SU-DHL-6 (cell line): ENCODE data around the gene ASTN2.

Experiments used
- H2AFZ ChIP-seq: fragments of 200-600 bp; sonication (generic); 2 replicates; pipeline ENCODE4 v1.6.1; 2014; ENCODE audit warnings: low read depth, mild to moderate bottlenecking, moderate library complexity, mixed read lengths, antibody characterized with exemption, low read length; ENCODE audit not compliant: severe bottlenecking
- H3F3A ChIP-seq: fragments of 200-600 bp; shearing (Covaris generic); 2 replicates; pipeline ENCODE4 v1.6.0; 2016; ENCODE audit warnings: antibody characterized with exemption, mild to moderate bottlenecking; ENCODE audit not compliant: insufficient read depth
- H3K27ac ChIP-seq: fragments of 200-600 bp; sonication (generic); 2 replicates; pipeline ENCODE4 v1.5.1; 2016; ENCODE audit warnings: low read depth, mild to moderate bottlenecking, low read length, moderate library complexity, mixed read lengths
- H3K27me3 ChIP-seq: fragments of 200-600 bp; sonication (generic), shearing (Covaris generic); 2 replicates; pipeline ENCODE4 v1.6.0; 2014; ENCODE audit warnings: mild to moderate bottlenecking, low read length
- H3K36me3 ChIP-seq: fragments of 200-600 bp; sonication (generic); 2 replicates; pipeline ENCODE4 v1.6.1; 2014; ENCODE audit warnings: mild to moderate bottlenecking, low read length, mixed read lengths
- H3K4me2 ChIP-seq: fragments of 300-600, 200-600 bp; shearing (Covaris generic), sonication (generic); 2 replicates; pipeline ENCODE4 v1.6.0; 2014; ENCODE audit warnings: low read length, low read depth, mild to moderate bottlenecking; ENCODE audit not compliant: poor library complexity, severe bottlenecking
- H3K4me3 ChIP-seq: fragments of 200-600 bp; sonication (generic); 2 replicates; pipeline ENCODE4 v1.5.1; 2014; ENCODE audit warnings: antibody characterized with exemption, low read length, mild to moderate bottlenecking, mixed read lengths; ENCODE audit not compliant: insufficient read depth, poor library complexity, severe bottlenecking
- H3K79me2 ChIP-seq: fragments of 200-600 bp; sonication (generic); 2 replicates; pipeline ENCODE4 v1.6.1; 2014; ENCODE audit warnings: mild to moderate bottlenecking, low read length, moderate library complexity; ENCODE audit not compliant: insufficient read depth
- H3K9ac ChIP-seq: fragments of 200-600 bp; sonication (generic); 2 replicates; pipeline ENCODE4 v1.7.0; 2014; ENCODE audit warnings: mild to moderate bottlenecking, low read length
- H3K9me2 ChIP-seq: fragments of 200-600 bp; sonication (generic); replicated peaks from 2 replicates; pipeline ENCODE4 v1.6.1; 2014; ENCODE audit warnings: low read length; ENCODE audit not compliant: insufficient read depth
- H3K9me3 ChIP-seq: fragments of 200-600 bp; sonication (generic); 2 replicates; pipeline ENCODE4 v1.6.1; 2014; ENCODE audit warnings: low read length, mixed read lengths; ENCODE audit not compliant: insufficient read depth
- H4K20me1 ChIP-seq: fragments of 200-600 bp; sonication (generic); 2 replicates; pipeline ENCODE4 v1.6.1; 2014; ENCODE audit warnings: low read depth, mild to moderate bottlenecking, antibody characterized with exemption, low read length, moderate library complexity, mixed read lengths
- CTCF ChIP-seq: fragments of 200-600 bp; sonication (generic); IDR thresholded peaks from one replicate; pipeline ENCODE4 v1.5.1; 2017; ENCODE audit warnings: antibody characterized with exemption, mild to moderate bottlenecking, low read length, moderate library complexity; ENCODE audit not compliant: insufficient read depth, poor library complexity, severe bottlenecking
- EZH2phosphoT487 ChIP-seq: fragments of 200-600 bp; sonication (generic), shearing (Covaris generic); conservative IDR thresholded peaks from 2 replicates; pipeline ENCODE4 v1.6.1; 2018; ENCODE audit warnings: mild to moderate bottlenecking, antibody characterized with exemption, low read length, moderate library complexity, mixed read lengths

ASTN2 gene

DNA sequence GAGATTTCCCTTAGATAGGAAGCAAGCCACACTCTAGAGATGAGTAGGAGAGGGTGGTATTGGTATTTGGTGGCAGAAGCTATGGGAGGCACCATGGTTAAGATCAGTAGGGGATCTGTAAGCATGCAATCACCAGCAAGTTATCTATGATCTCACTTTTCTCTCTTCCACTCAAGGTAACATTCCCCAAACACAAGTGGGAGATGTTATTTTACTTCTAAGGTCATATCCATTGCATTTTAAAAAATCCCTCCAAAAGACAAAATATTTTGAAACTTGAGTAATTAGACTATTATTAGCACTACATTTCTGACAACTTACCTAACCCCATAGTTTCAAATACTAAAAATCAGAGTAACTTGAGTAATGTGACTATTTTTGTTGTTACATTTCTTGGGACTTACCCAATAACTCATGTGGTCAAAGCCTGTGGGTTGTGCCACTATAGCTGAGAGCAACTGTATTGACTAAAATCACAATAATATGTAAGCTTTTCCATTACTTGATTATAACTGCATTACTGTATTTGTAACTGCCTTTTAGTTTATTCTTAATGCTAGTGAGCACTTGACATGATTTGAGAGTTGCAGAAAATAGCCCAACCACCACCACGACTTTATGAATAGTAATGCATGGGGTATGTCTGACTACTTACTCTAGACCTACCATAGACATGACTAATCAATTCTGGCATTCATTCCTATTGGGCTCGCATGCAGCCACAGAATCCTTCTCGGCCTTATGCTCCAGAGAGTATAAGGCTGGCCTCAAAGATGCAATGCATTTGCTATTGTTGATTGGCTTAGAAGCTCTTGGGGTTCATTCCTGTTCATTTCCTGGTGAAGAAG lies 463.0 kb downstream of the ASTN2 start:
- Histone ChIP-seq H3K79me2 (no peaks in the 10 kb centered on the region), H3K9me2 (no peaks in the 10 kb centered on the region), H3K9ac (no peak overlapping the region), H3K27ac (no peak overlapping the region), H3F3A (no peaks in the 10 kb centered on the region), H3K4me3 (no peak overlapping the region), H2AFZ (no peak overlapping the region), H3K27me3 (no peaks in the 10 kb centered on the region; the same call in 1 of the 2 replicates), H3K36me3 (no peaks in the 10 kb centered on the region), H3K4me2 (no peak overlapping the region), H3K9me3 (no peaks in the 10 kb centered on the region), H4K20me1 (no peaks in the 10 kb centered on the region)
- no peak for TF ChIP-seq CTCF
- no peak for TF ChIP-seq EZH2phosphoT487

DNA sequence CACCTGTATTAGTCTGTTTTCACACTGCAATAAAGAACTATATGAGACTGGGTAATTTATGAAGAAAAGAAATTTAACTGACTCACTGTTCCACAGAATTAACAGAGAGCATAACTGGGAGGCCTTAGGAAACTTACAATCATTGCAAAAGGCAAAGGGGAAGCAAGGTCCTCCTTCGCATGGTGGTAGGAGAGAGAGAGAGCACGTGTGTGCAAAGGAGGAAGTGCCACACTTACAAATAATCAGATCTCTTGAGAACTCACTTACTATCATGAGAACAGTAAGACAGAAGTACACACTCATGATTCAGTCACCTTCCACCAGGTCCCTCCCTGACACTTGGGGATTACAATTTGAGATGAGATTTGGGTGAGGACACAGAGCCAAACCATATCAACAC lies 469.0 kb downstream of the ASTN2 start:
- Histone ChIP-seq H3K79me2 (no peaks in the 10 kb centered on the region), H3K9me3 (no peaks in the 10 kb centered on the region), H3K9me2 (no peaks in the 10 kb centered on the region), H3K27ac (no peak overlapping the region), H3K9ac (no peak overlapping the region), H3F3A (no peaks in the 10 kb centered on the region), H3K4me2 (no peak overlapping the region), H3K4me3 (no peak overlapping the region), H3K36me3 (no peaks in the 10 kb centered on the region), H4K20me1 (no peaks in the 10 kb centered on the region), H2AFZ (no peak overlapping the region), H3K27me3 (no peaks in the 10 kb centered on the region)
- TF ChIP-seq EZH2phosphoT487, result no peak

DNA sequence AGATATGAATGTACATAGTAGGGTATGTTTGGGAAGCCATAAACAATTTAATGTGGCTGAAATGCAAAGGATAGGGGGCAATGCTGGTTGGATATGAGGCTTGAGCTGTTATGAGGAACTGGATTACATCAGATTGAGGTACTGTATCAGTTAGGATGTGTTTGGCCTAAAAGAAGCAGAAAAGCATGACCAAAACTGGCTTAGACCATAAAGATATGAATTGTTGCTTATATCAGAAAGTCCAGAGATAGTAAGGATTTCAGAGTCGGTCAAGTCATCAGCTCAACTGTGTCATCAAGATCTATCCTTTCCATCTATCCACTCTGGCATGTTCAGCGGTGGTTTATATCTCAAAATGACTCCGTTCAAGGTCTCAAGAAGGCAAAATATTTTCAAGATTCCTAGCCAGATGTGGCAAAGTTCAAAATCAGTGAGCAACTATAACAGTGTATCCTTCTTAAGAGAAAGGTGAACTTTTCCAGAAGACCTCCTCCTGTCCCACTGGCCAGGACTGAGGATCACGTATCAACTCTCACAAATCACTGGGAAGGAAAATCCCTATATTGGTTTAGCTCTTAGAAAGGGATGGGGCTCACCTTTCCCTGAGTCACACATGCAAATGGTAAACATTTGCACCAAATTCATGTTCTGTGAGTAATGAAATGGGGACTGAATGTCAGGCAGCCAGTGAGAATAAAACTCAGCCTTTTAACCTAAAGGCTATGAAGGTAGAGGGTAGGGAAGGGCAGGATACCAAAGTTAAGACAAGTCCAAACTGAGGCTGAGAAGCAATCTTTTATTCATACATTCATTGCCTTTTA lies 469.9 kb downstream of the ASTN2 start:
- H4K20me1 ChIP-seq, result no peaks in the 10 kb centered on the region
- H3K4me3 ChIP-seq, result no peak overlapping the region
- no peaks in the 10 kb centered on the region for H3F3A ChIP-seq
- no peaks in the 10 kb centered on the region for H3K27me3 ChIP-seq
- H3K27ac ChIP-seq, result no peak overlapping the region
- no peaks in the 10 kb centered on the region for H3K9me2 ChIP-seq
- H3K9ac ChIP-seq, result no peak overlapping the region
- no peaks in the 10 kb centered on the region for H3K9me3 ChIP-seq
- TF ChIP-seq CTCF, result no peak
- no peak for TF ChIP-seq EZH2phosphoT487
- H3K4me2 ChIP-seq, result no peak overlapping the region
- H3K36me3 ChIP-seq, result no peaks in the 10 kb centered on the region
- H2AFZ ChIP-seq, result no peak overlapping the region
- no peaks in the 10 kb centered on the region for H3K79me2 ChIP-seq
